Osteoblast (primary cell): Measurements from ENCODE around the gene ASPDH. TPM values are rescaled to one million over a fixed set of nuclear protein-coding genes. Genes with fewer than 3 reads are reported as not detected.

Source experiments
- DNase-seq: peaks from one replicate; pipeline ENCODE4 v3.0.0; 2011; ENCODE audit warnings: low spot score, mixed read lengths; ENCODE audit not compliant: insufficient read length; ENCODE audit errors: missing footprints
- H2AFZ ChIP-seq: 2 replicates; pipeline ENCODE4 v1.6.0; 2011; ENCODE audit warnings: mild to moderate bottlenecking, low read length
- H3K27ac ChIP-seq: 2 replicates; pipeline ENCODE4 v1.5.1; 2011; ENCODE audit warnings: mild to moderate bottlenecking, low read depth, low read length, moderate library complexity
- H3K27me3 ChIP-seq: 2 replicates; pipeline ENCODE4 v1.6.0; 2012; ENCODE audit warnings: mild to moderate bottlenecking, control low read depth, inconsistent platforms, low read length, moderate library complexity; ENCODE audit not compliant: insufficient read depth
- H3K36me3 ChIP-seq: 2 replicates; pipeline ENCODE4 v1.5.1; 2011; ENCODE audit warnings: mild to moderate bottlenecking, low read length, control low read depth, moderate library complexity; ENCODE audit not compliant: insufficient read depth
- H3K4me1 ChIP-seq: 2 replicates; pipeline ENCODE4 v1.5.1; 2011; ENCODE audit warnings: mild to moderate bottlenecking, low read length, control low read depth, moderate library complexity; ENCODE audit not compliant: insufficient read depth
- H3K4me2 ChIP-seq: 2 replicates; pipeline ENCODE4 v1.6.0; 2011; ENCODE audit warnings: mild to moderate bottlenecking, low read length; ENCODE audit not compliant: insufficient read depth
- H3K4me3 ChIP-seq: fragments of 200-600 bp; sonication (generic); 3 replicates; pipeline ENCODE4 v1.5.1; 2012; ENCODE audit warnings: mild to moderate bottlenecking, low read length, inconsistent platforms; ENCODE audit not compliant: insufficient read depth
- H3K79me2 ChIP-seq: 2 replicates; pipeline ENCODE4 v1.6.0; 2012; ENCODE audit warnings: mild to moderate bottlenecking, low read length, control low read depth, inconsistent platforms; ENCODE audit not compliant: insufficient read depth
- H3K9me3 ChIP-seq: 2 replicates; pipeline ENCODE4 v1.5.1; 2011; ENCODE audit warnings: low read depth, low read length, control low read depth
- H4K20me1 ChIP-seq: 2 replicates; pipeline ENCODE4 v1.6.0; 2012; ENCODE audit warnings: mild to moderate bottlenecking, low read length, control low read depth; ENCODE audit not compliant: insufficient read depth
- CTCF ChIP-seq: IDR thresholded peaks from 2 replicates; pipeline ENCODE4 v1.5.1; 2011; ENCODE audit warnings: mild to moderate bottlenecking, low read depth, low read length, moderate library complexity; ENCODE audit errors: extremely low read depth
- total RNA-seq: library from RNA; depleted of rRNA; stranded (reverse); fragments of >200 nt; gene quantifications from 2 replicates; pipeline ENCODE4 v1.2.3, GENCODE V29; 2012

ASPDH gene
- total RNA-seq, 1 donor = not detected

- H4K20me1 ChIP-seq = peaks cover 9% of the 10 kb centered on the region
- no peak for TF ChIP-seq CTCF
- no peaks in the 10 kb centered on the region for H3K9me3 ChIP-seq
- H3K4me1 ChIP-seq = no peaks in the 10 kb centered on the region
- no peak for DNase-seq
- H3K4me2 ChIP-seq = no peak overlapping the region
- no peak overlapping the region for H2AFZ ChIP-seq
- H3K27me3 ChIP-seq = peaks cover 26% of the 10 kb centered on the region
- no peak overlapping the region for H3K27ac ChIP-seq
- H3K36me3 ChIP-seq = no peaks in the 10 kb centered on the region
- no peak overlapping the region for H3K4me3 ChIP-seq
- no peaks in the 10 kb centered on the region for H3K79me2 ChIP-seq
These were observed 24.2 kb downstream of the ASPDH start for GRCh38 chr19:50489461-50490011.

DNA sequence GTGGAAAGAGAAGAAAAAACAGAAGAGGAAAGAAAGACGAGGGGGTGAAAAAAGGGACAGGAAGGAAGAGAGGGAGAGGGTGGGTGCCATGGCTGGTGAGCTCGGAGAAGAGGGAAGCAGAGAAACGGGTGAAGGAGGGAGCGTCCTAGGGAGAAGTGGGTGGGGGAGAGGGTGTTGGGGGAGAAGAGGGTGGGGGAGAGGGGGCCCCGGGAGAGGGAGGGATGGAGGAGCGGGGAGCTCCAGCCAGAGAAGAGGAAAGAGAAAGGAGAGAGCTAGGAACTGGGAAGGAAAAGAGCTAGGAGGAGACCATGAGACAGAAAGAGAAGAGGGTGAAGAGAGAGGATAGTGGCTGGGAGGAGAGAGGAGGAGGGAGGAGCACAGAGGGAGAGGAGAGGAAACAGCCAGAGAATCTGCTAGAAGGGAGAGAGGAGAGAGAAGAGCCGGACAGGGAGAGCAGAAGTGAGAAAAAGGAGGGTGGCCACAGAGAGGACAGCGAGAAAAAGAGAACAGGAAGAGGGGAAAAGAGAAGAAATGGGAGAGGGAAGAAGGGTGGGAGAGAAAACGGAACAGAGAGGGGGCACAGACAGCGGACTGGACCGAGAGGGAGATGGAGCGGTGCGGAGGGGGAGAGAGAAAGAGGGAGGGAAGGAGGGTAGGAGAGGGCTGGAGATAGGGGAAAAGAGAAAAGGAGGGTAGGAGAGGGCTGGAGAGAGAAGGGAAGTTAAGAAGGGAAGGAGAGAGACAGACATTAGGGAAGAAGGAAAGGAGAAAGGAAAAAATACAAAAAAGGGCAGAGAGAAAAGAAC lies 25.1 kb downstream of the ASPDH start:
- H3K4me2 ChIP-seq = no peak overlapping the region

DNA sequence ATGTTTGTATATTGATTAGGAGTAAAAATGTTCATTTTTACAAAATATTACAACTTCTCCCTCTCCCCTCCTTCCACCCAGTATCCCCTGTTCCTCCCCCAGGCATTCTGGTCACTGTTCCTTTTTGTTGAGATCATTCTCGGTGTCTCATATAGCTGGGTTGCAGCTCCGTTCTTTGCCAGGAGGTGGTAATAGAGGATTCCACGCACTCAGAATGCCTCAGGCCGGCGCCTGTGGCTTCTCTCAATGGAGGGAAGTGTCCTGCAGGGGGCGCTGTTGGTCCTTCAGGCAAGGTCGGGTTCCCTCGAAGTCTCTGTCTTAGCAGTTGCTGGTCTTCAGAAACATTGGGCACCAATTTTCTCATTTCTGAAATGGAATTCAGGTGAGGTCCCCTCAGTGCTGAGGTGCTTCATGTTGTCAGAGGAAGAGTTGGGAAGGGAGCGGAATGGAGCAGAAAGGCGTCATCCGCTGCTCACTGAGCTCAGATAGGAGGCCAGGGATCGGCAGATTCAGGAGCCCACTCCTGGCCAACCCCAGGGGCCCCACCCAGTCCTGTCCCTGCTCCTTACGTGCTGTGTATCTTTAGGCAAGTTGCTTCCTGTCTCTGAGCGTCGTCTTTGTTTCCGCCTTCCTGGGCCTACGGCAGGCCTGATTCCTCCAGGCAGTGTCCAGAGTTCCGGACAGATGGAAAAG lies 26.7 kb downstream of the ASPDH start:
- Histone ChIP-seq H3K27me3 (peaks cover 25% of the 10 kb centered on the region), H3K4me1 (no peaks in the 10 kb centered on the region), H3K79me2 (no peaks in the 10 kb centered on the region), H3K36me3 (no peaks in the 10 kb centered on the region), H2AFZ (no peak overlapping the region), H3K4me3 (no peak overlapping the region), H3K4me2 (no peak overlapping the region), H4K20me1 (peaks cover 9% of the 10 kb centered on the region), H3K9me3 (no peaks in the 10 kb centered on the region), H3K27ac (no peak overlapping the region)
- DNase-seq = no peak
- TF ChIP-seq CTCF = peak; percentile 50

More for the DNA sequence above, 25.1 kb downstream of the ASPDH start:
- DNase-seq = no peak
- Histone ChIP-seq H3K36me3 (no peaks in the 10 kb centered on the region), H3K4me1 (no peaks in the 10 kb centered on the region), H3K27ac (no peak overlapping the region), H2AFZ (no peak overlapping the region), H3K79me2 (no peaks in the 10 kb centered on the region), H3K4me3 (no peak overlapping the region), H3K9me3 (no peaks in the 10 kb centered on the region), H3K27me3 (peaks cover 26% of the 10 kb centered on the region), H4K20me1 (peaks cover 9% of the 10 kb centered on the region)
- TF ChIP-seq CTCF = no peak
